Measurements from ENCODE around the gene KDM8. TPM values are rescaled to one million over a fixed set of nuclear protein-coding genes. Genes with fewer than 3 reads are reported as not detected.

Gene KDM8
- total RNA-seq, 1 experiment from 2014 or later: 7.9 TPM

DNA sequence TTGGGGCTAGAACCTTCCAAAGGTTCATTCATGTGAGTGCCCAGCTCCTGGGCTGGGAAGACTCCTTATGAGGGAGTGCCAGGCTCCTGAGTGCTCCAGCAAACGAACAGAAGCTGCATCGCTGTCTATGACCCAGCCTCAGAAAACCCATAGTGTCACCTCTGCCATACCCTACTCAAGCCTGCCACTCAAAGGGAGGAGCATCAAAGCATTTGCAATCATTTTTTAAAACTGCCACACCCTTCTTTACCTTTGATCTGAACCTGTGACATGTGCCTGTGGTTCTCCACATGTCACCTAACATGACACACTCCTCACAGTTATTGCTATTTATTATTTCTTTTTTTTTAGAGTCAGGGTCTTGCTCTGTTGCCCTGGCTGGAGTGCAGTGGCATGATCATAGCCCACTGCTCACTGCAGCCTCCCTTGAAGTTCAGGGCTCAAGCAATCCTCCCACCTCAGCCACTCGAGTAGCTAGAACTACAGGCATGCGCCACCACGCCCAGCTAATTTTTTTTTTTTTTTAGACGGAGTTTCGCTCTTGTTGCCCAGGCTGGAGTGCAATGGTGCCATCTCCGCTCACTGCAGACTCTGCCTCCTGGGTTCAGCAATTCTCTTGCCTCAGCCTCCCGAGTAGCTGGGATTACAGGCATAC, 7.3 kb upstream of the KDM8 start:
- no peaks in the 10 kb centered on the region for H3K9me3 ChIP-seq (ENCODE audit: control insufficient read depth, insufficient read depth, low read depth, low read length)
- CTCF ChIA-PET: interaction anchor here (0.6 kb wide), 1 partner anchor 27 kb away, joined by 4 read pairs; no protein-coding TSS in a partner anchor
- DNase-seq (ENCODE audit: low read depth, low spot score) (no peak), ATAC-seq (no peak)
- no TSS peak for BruUV-seq (replicated peaks)
- no peak overlapping the region for H3K4me3 ChIP-seq (ENCODE audit: low read depth in 2 of 2, low read length in 2 of 2)
- intact Hi-C loops (cut with micrococcal nuclease; ENCODE audit: unreplicated experiment) (no loop called here), in situ Hi-C loops (cut with HindIII; ENCODE audit: low pct_unique_long_range_greater_than_20kb, low sequenced_read_pairs) (no loop called here)
- no peaks in the 10 kb centered on the region for H3K36me3 ChIP-seq (ENCODE audit: control insufficient read depth, insufficient read depth, low read length)
- H3K27ac ChIP-seq (ENCODE audit: low read length): no peak overlapping the region
- H3K27me3 ChIP-seq (ENCODE audit: control insufficient read depth, insufficient read depth, low read length): no peaks in the 10 kb centered on the region
- POLR2A ChIA-PET: no interaction called here
- TF ChIP-seq SIN3A (IDR thresholded peaks at IDR 0.05; ENCODE audit: borderline replicate concordance, insufficient read depth, low read depth, low read length): no peak
- H3K4me1 ChIP-seq (ENCODE audit: control insufficient read depth, insufficient read depth, low read length): no peaks in the 10 kb centered on the region

DNA sequence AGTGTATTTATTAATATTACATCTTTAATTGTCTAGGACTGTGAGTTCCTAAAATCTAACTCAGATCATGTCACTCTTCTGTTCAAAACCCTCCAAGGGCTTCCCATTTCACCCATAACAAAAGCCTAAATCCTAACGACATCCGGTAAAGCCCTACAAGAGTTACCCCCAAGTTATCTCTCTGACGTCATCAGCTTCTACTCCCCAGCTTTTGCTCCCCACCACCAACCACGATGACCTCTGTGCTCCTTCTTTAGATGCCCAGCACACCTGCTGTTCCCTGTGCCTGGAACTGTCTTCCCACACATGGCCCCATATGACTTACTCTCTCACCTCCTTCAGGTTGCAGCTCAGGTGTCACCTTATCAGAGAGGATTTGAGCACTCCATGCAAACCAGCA, 6.3 kb upstream of the KDM8 start:
- no peak for ATAC-seq
- no peaks in the 10 kb centered on the region for H3K4me1 ChIP-seq (ENCODE audit: control insufficient read depth, insufficient read depth, low read length)
- intact Hi-C loops (cut with micrococcal nuclease; ENCODE audit: unreplicated experiment) (no loop called here), in situ Hi-C loops (cut with HindIII; ENCODE audit: low pct_unique_long_range_greater_than_20kb, low sequenced_read_pairs) (no loop called here)
- H3K9me3 ChIP-seq (ENCODE audit: control insufficient read depth, insufficient read depth, low read depth, low read length): no peaks in the 10 kb centered on the region
- H3K27me3 ChIP-seq (ENCODE audit: control insufficient read depth, insufficient read depth, low read length): no peaks in the 10 kb centered on the region
- CTCF ChIA-PET: no interaction called here
- H3K27ac ChIP-seq (ENCODE audit: low read length): no peak overlapping the region
- H3K36me3 ChIP-seq (ENCODE audit: control insufficient read depth, insufficient read depth, low read length): no peaks in the 10 kb centered on the region
- TF ChIP-seq, protein P1, sequence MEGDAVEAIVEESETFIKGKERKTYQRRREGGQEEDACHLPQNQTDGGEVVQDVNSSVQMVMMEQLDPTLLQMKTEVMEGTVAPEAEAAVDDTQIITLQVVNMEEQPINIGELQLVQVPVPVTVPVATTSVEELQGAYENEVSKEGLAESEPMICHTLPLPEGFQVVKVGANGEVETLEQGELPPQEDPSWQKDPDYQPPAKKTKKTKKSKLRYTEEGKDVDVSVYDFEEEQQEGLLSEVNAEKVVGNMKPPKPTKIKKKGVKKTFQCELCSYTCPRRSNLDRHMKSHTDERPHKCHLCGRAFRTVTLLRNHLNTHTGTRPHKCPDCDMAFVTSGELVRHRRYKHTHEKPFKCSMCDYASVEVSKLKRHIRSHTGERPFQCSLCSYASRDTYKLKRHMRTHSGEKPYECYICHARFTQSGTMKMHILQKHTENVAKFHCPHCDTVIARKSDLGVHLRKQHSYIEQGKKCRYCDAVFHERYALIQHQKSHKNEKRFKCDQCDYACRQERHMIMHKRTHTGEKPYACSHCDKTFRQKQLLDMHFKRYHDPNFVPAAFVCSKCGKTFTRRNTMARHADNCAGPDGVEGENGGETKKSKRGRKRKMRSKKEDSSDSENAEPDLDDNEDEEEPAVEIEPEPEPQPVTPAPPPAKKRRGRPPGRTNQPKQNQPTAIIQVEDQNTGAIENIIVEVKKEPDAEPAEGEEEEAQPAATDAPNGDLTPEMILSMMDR (IDR thresholded peaks at IDR 0.05): no peak
- no peak for TF ChIP-seq TCF7L2 (IDR thresholded peaks at IDR 0.05; ENCODE audit: low read depth, low read length)
- POLR2A ChIA-PET: no interaction called here
- DNase-seq (ENCODE audit: low read depth, low spot score): no peak
- BruUV-seq (replicated peaks): no TSS peak
- H3K4me3 ChIP-seq (ENCODE audit: low read depth in 2 of 2, low read length in 2 of 2): no peak overlapping the region

DNA sequence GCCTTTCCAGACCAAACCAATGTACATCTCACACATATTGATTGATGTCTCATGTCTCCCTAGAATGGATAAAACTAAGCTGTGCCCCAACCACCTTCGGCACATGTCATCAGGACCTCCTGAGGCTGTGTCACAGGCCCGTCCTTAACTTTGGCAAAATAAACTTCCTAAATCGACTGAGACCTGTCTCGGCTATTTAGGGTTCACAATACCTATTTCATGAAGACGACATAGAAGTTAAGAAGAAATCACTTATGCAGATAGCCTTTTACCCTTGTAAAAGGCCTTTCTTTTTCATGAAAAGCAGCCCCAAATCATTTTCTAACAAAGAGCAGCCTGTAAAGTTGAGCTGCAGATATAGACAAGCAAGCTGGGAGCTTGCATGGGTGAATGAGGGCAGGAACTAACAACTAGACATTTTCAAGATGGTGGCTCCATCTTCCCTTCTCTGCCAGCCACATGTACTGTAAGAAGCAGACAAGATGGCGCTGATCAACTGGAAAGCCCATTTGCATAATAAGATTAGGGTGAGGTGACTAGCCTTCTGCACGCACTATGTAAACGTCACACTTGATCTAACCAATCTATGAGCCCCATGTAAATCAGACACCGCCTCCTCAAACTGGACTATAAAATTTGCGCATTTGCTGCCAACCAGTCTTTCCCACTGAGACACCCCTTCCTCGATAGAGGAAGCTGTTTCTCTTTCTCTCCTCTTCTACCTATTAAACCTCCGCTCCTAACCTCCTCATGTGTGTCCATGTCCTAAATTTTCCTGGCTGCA, 4.7 kb upstream of the KDM8 start:
- Histone ChIP-seq H3K9me3 (ENCODE audit: control insufficient read depth, insufficient read depth, low read depth, low read length) (no peaks in the 10 kb centered on the region), H3K36me3 (ENCODE audit: control insufficient read depth, insufficient read depth, low read length) (no peaks in the 10 kb centered on the region), H3K27me3 (ENCODE audit: control insufficient read depth, insufficient read depth, low read length) (no peaks in the 10 kb centered on the region), H3K4me3 (ENCODE audit: low read depth in 2 of 2, low read length in 2 of 2) (no peak overlapping the region), H3K27ac (ENCODE audit: low read length) (no peak overlapping the region), H3K4me1 (ENCODE audit: control insufficient read depth, insufficient read depth, low read length) (peaks cover 3% of the 10 kb centered on the region; the same call in 1 of the 2 replicates)
- TF ChIP-seq POLR2AphosphoS5 (IDR thresholded peaks at IDR 0.05; ENCODE audit: low read depth, low read length) (no peak), SIN3A (IDR thresholded peaks at IDR 0.05; ENCODE audit: borderline replicate concordance, insufficient read depth, low read depth, low read length) (no peak), TCF7L2 (IDR thresholded peaks at IDR 0.05; ENCODE audit: low read depth, low read length) (no peak)
- TF ChIP-seq, protein P1 (IDR thresholded peaks at IDR 0.05): no peak
- TF ChIP-seq, protein P2, sequence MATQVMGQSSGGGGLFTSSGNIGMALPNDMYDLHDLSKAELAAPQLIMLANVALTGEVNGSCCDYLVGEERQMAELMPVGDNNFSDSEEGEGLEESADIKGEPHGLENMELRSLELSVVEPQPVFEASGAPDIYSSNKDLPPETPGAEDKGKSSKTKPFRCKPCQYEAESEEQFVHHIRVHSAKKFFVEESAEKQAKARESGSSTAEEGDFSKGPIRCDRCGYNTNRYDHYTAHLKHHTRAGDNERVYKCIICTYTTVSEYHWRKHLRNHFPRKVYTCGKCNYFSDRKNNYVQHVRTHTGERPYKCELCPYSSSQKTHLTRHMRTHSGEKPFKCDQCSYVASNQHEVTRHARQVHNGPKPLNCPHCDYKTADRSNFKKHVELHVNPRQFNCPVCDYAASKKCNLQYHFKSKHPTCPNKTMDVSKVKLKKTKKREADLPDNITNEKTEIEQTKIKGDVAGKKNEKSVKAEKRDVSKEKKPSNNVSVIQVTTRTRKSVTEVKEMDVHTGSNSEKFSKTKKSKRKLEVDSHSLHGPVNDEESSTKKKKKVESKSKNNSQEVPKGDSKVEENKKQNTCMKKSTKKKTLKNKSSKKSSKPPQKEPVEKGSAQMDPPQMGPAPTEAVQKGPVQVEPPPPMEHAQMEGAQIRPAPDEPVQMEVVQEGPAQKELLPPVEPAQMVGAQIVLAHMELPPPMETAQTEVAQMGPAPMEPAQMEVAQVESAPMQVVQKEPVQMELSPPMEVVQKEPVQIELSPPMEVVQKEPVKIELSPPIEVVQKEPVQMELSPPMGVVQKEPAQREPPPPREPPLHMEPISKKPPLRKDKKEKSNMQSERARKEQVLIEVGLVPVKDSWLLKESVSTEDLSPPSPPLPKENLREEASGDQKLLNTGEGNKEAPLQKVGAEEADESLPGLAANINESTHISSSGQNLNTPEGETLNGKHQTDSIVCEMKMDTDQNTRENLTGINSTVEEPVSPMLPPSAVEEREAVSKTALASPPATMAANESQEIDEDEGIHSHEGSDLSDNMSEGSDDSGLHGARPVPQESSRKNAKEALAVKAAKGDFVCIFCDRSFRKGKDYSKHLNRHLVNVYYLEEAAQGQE (IDR thresholded peaks at IDR 0.05; ENCODE audit: insufficient read depth in 1 of 2, low read depth in 2 of 2, low read length in 1 of 2): no peak
- ChIA-PET CTCF (no interaction called here), POLR2A (no interaction called here)
- intact Hi-C loops (cut with micrococcal nuclease; ENCODE audit: unreplicated experiment): no loop called here
- no peak for ATAC-seq
- BruUV-seq (replicated peaks): no TSS peak
- in situ Hi-C loops (cut with HindIII; ENCODE audit: low pct_unique_long_range_greater_than_20kb, low sequenced_read_pairs): no loop called here
- no peak for DNase-seq (ENCODE audit: low read depth, low spot score)

Data from Panc1 (cell line).